KBM-7 (cell line): ENCODE data around the gene GMEB1.
"Not testable (repeated sequence)": the region's sequence is repeated elsewhere in the genome, so short reads cannot be mapped to it uniquely, and the experiment has no call there.

Experiments used
- DNase-seq: peaks from one replicate; pipeline ENCODE4 v3.0.0-alpha.2; 2015
- in situ Hi-C: fragments of 300-500 bp; cut with MboI; formaldehyde crosslinking; loops from 2 replicates; pipeline ENCODE4 v1.14.3; 2020; ENCODE audit warnings: low sequenced_read_pairs, low pct_unique_long_range_greater_than_20kb, mixed read lengths

The GMEB1 gene

GRCh38 chr1:28666806-28667205 lies 1.8 kb upstream of the GMEB1 start:
- in situ Hi-C loops, result no loop called here
- no peak for DNase-seq

- in situ Hi-C loops, result no loop called here
- peak; percentile 51 for DNase-seq
Measured at GRCh38 chr1:28668956-28669723, 556 bp downstream of the GMEB1 start.

GRCh38 chr1:28671254-28671780 lies 2.7 kb downstream of the GMEB1 start:
- in situ Hi-C loops, result no loop called here
- no peak for DNase-seq

GRCh38 chr1:28672971-28673370 lies 4.4 kb downstream of the GMEB1 start:
- in situ Hi-C loops, result not testable (repeated sequence)

GRCh38 chr1:28675924-28676257 lies 7.3 kb downstream of the GMEB1 start:
- in situ Hi-C loops, result no loop called here

More at GRCh38 chr1:28672971-28673370, 4.4 kb downstream of the GMEB1 start:
- DNase-seq, result not testable (repeated sequence)

GRCh38 chr1:28680151-28680550 lies 11.6 kb downstream of the GMEB1 start:
- in situ Hi-C loops, result no loop called here
- no peak for DNase-seq

More at GRCh38 chr1:28675924-28676257, 7.3 kb downstream of the GMEB1 start:
- DNase-seq, result no peak

GRCh38 chr1:28682840-28683239 lies 14.3 kb downstream of the GMEB1 start:
- in situ Hi-C loops, result no loop called here
- DNase-seq, result no peak

- no peak for DNase-seq
- in situ Hi-C loops, result no loop called here
Measured at GRCh38 chr1:28684937-28685336, 16.4 kb downstream of the GMEB1 start.

GRCh38 chr1:28691627-28692026 lies 23.0 kb downstream of the GMEB1 start:
- DNase-seq, in situ Hi-C loops: not testable (repeated sequence)

GRCh38 chr1:28703629-28704028 lies 35.0 kb downstream of the GMEB1 start:
- in situ Hi-C loops, result no loop called here
- DNase-seq, result no peak

GRCh38 chr1:28716336-28716735 lies 47.8 kb downstream of the GMEB1 start:
- DNase-seq, result peak; percentile 14
- in situ Hi-C loops, result no loop called here

GRCh38 chr1:28718166-28718565 lies 49.6 kb downstream of the GMEB1 start:
- no peak for DNase-seq
- in situ Hi-C loops, result no loop called here

- DNase-seq, result no peak
- in situ Hi-C loops, result no loop called here
Measured at GRCh38 chr1:28718586-28719331, 50.2 kb downstream of the GMEB1 start.

- in situ Hi-C loops, result no loop called here
- DNase-seq, result peak; percentile 16
Measured at GRCh38 chr1:28719332-28719619, 50.7 kb downstream of the GMEB1 start.

GRCh38 chr1:28720376-28720775 lies 51.8 kb downstream of the GMEB1 start:
- in situ Hi-C loops, result no loop called here
- DNase-seq, result no peak

- DNase-seq, in situ Hi-C loops: not testable (repeated sequence)
Measured at GRCh38 chr1:28721927-28722326, 53.3 kb downstream of the GMEB1 start.

GRCh38 chr1:28725365-28725764 lies 56.8 kb downstream of the GMEB1 start:
- in situ Hi-C loops, DNase-seq: not testable (repeated sequence)

- no peak for DNase-seq
- in situ Hi-C loops, result no loop called here
Measured at GRCh38 chr1:28735961-28736449, 67.4 kb downstream of the GMEB1 start.

- DNase-seq, result peak; percentile 98
- in situ Hi-C loops, result no loop called here
Measured at GRCh38 chr1:28736450-28737306, 68.1 kb downstream of the GMEB1 start, which contains the start of gene YTHDF2. YTHDF2 (plus strand) TSS chr1:28736940; CDS start chr1:28737121, 181 bp downstream.
